IPS DF 4.7 (cell line): ENCODE measurements around the gene RASA4B.

Experiments
- DNase-seq: peaks from one replicate; pipeline ENCODE4 v3.0.0-alpha.2; 2013; ENCODE audit warnings: low spot score; ENCODE audit errors: extremely low read depth

RASA4B gene

DNA sequence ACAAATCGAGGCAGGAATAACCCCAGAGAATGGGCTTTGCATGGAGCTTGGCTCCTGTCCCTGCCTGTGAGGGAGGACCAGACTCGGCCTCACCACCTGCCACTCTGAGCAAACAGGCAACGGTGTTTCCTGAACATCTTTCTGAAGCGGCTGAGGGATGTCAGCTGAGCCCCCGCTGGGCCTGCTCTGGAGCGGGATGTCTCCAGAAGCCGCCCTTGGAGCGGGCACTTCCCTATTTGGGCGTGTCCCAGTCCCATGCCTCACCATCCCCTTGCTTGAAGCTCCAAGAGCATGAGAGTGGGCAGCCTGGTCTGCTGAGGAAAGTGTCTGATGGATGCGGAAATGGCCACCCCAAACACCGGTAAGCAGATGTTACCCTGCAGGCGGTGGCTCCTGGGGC lies 63.1 kb downstream of the RASA4B start:
- no peak for DNase-seq

DNA sequence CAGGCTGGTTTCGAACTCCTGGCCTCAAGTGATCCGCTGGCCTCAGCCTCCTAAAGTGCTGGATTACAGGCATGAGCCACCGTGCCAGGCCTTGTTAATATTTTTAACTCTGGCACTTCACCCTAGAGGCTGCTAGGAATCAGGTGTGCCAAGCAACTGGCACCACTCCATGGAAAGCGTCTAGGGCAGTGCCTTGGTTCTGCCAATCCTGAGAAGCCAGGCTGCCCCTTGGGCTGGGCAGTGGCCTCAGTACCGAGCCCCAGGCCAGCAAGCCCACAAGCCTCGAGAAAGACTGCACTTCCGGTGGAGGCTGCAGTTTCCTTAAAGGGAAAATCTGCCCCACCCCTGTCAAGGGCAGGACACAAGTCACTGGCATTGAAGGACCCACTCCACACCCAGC lies 64.3 kb downstream of the RASA4B start:
- no peak for DNase-seq

DNA sequence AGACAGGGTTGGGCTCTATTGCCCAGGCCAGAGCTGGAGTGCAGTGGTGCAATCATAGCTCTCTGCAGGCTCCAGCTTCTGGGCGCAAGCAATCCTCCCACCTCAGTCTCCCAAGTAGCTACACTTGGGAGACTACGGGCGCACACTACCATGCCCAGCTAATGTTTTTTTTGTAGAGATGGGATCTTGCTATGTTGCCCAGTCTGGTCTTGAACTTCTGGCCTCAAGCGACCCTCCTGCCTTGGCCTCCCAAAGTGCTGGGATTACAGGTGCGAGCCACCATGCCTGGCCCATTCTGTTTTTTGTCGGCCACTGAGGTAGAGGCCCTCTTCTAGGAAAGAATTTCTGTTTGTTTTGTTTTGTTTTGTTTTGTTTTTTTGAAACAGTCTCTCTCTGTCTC lies 65.1 kb downstream of the RASA4B start:
- no peak for DNase-seq

DNA sequence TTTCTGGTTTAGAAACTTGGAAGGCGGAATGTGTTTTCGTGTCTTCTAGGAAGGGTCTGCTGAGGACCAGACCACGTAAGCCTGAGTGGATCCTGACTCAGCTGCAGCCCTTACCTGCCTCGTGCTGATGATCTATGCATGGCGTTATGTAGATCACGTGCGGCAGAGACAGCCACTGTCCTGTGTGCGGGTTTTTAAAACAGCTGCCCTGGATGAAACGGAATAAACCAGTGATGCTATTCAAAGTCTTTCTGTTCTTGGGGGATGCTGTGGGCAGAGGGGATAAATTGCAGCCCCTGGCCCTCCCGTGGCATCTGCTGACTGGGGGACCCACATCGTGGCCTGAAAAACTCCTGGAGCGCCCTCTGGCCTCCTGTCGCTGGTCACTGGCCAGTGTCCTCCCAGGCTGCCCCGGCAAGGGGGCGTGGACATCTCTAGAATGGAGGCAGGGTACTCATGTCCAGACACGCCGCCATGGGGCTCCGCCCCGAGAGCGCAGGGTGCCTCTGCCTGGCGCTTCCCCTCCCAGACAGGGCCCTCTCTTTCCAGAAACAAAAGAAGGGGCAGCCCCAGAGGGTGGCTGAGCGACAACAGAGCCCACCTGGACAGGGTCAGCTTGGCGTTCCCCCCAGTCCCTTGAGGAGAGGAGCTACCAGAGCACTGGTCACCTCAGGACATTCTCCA lies 66.1 kb downstream of the RASA4B start:
- DNase-seq = no peak

DNA sequence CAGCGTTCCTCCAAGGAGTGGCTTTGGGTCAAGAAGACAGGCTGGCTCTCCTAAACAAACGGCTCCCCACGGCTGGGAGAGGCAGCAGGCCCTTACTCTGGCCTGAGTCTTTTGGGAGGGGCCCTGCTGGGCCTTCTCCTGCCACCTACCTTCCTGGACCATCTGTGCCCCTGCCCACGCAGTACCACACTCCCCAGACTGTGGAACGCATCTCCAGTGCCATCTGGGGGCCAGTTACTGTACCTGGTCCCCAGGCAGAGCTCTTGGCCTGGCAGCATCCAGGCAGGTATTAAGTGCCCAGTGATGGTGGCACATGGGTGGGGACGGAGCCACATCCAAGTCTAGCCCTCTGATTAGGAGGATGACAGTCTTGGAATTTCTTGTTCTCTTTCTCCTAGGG lies 67.3 kb downstream of the RASA4B start:
- no peak for DNase-seq

DNA sequence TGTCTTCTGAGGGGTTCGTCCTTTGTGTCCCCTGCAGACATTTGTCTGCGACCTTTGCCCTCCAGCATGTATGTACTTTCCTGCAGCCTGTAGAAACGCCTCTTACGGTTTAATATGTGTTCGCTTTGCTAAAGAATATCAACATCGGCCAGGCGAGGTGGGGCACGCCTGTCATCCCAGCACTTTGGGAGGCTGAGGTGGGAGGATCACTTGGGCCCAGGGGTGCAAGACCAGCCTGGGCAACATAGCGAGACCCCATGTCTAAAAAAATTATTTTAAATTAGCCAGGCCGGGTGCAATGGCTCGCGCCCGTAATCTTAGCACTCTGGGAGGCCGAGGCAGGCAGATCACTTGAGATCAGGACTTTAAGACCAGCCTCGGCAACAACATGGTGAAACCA lies 68.4 kb downstream of the RASA4B start:
- no peak for DNase-seq

DNA sequence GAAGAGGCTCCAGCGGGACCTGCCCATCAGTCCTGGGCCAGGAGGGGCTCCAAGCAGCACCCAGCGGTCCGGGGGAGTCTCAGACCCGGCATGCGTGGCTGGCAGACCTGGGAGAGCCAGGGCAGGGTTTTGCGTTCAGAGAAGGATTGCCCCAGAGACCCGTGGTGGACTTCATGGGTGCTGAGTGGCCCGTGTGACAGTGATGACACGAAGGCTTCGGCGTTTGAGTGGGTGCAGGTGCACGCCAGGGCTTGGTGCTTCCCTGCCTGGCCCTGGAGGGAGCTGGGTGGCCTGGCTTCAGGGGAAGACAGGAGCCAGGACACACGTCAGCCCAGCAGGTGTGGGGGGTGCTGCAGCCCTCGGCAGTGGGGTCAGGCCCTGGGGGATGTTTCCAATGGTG lies 70.3 kb downstream of the RASA4B start:
- no peak for DNase-seq

DNA sequence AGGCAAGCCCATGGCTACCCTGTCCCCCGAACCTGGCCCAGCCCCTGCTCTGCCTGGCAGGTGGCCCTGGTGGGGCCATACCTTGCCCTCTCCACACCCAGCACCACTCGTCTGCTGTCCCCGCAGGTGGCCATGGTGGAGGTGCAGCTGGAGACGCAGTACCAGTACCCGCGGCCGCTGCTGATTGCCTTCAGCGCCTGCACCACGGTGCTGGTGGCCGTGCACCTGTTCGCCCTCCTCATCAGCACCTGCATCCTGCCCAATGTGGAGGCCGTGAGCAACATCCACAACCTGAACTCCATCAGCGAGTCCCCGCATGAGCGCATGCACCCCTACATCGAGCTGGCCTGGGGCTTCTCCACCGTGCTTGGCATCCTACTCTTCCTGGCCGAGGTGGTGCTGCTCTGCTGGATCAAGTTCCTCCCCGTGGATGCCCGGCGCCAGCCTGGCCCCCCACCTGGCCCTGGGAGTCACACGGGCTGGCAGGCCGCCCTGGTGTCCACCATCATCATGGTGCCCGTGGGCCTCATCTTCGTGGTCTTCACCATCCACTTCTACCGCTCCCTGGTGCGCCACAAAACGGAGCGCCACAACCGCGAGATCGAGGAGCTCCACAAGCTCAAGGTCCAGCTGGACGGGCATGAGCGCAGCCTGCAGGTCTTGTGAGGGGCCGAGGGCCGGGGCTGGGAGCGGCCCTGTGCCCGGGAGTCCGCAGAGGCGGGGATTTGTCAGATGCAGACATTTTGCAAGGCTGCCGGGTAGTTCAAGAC lies 71.0 kb downstream of the RASA4B start:
- no peak for DNase-seq

DNA sequence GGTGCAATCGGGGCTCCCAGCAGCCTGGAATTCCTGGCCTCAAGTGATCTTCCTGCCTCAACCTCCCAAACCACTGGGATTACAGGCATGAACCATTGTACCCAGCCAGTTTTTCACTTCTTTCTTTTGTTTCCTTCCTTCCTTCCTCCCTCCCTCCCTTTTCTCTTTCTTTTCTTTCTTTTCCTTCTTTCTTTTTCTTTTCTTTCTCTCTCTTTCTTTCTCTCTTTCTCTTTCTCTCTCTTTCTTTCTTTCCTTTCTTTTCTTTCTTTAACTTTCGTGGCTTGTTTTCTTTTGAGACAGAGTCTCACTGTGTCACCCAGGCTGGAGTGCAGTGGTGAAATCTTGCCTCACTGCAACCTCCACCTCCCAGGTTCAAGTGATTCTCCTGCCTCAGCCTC lies 71.9 kb downstream of the RASA4B start:
- no peak for DNase-seq

DNA sequence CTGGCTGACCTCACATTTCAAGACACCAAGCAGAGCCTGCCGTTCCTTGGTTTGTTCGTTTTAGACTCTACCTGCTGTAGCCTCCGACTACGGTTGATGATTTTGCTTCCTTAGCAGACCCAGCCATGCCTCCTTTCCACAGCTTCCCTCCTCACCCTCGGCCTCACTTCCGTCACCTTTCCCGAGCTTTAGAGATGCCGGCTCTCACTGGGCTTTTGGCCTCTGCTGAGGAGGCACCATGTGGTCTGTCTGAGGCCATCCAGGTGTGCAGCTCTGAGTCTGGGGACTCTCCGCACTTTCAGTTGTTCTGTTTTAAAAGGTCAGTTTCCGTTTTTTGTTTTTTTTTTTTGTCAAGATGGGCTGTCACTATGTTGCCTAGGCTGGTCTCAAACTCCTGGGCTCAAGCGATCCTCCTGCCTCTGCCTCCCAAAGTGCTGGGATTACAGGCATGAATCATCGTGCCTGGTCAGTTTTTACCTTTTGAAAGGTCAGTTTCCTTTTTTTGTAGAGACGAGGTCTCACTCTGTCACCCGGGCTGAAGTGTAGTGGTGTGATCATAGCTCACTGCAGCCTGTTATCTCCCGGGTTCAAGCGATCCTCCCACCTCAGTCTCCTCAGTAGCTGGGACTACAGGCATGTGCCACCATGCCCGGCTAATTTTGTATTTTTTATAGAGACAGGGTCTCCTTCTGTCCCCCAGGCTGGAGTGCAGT lies 72.5 kb downstream of the RASA4B start:
- DNase-seq = no peak

DNA sequence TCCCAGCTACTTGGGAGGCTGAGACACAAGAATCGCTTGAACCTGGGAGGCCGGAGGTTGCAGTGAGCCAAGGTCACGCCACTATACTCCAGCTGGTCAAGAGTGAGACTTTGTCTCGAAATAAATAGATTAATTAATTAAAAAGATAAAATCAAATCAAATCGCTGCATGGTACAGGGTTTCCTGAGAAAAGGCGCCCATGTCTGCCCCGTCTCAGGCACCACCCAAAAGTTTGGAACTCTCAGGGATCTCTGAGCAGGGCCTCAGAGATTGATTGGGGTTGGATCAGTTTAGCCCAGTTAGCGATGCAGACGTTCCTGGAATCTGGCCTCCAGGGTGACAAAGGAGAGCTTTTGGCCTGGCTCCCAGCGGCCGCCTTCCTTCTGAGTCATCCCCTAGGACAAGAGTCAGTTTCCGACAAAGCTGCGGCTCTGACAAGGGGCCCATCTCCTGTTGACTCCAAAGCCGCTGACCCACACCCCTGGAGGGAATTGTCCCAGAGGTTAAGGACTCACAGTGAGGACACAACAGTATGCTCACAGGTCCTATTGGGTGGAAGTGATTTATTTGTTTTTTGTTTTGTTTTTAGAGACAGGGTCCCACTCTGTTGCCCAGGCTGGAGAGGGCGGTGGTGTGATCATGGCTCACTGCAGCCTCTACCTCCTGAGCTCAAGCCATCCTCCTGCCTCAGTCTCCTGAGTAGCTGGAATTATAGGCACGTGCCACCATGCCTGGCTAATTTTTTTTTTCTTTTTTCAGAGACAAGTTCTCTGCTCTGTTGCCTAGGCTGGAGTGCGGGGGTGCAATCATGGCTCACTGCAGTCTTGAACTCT lies 77.4 kb downstream of the RASA4B start:
- no peak for DNase-seq

DNA sequence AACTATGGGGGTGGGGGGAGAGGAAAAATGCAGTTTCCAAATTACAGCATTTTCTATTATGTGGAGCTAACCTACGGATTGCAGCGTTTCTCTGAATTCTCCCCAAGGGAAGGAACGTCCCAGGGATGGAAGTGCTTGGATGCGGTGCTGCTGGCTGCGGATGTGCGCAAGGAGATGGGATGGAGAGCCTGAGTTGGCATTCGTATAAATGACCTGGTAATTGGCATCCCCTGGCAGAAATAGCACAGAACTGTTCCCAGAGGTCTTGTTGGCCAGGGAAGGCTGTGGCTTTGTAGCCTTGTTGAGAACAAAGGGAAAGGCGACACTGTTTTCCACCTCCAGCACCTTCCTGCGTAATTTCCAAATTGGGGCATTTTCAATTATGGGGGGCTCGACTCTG lies 81.5 kb downstream of the RASA4B start:
- DNase-seq = no peak

DNA sequence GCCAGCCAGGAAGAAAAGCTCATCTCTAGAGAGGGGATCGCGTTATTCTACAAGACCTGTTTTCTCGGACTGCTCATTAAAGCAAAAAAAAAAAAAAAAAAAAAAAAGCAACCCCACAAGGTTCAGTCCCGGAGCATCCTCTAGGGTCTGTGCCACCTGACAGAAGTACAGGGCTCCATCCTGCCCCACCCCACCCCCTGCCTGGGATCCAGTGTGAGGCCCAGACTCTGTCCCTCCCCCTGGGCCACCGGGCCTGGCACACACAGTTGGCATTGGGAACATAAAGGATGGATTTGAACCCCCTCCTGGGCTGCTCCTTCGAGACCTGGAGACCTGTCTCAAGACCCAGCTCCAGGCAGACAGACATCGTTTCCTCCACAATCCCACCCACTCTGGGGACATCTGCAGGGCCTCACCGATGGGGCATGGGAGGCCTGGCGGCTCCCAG lies 83.5 kb downstream of the RASA4B start:
- no peak for DNase-seq

DNA sequence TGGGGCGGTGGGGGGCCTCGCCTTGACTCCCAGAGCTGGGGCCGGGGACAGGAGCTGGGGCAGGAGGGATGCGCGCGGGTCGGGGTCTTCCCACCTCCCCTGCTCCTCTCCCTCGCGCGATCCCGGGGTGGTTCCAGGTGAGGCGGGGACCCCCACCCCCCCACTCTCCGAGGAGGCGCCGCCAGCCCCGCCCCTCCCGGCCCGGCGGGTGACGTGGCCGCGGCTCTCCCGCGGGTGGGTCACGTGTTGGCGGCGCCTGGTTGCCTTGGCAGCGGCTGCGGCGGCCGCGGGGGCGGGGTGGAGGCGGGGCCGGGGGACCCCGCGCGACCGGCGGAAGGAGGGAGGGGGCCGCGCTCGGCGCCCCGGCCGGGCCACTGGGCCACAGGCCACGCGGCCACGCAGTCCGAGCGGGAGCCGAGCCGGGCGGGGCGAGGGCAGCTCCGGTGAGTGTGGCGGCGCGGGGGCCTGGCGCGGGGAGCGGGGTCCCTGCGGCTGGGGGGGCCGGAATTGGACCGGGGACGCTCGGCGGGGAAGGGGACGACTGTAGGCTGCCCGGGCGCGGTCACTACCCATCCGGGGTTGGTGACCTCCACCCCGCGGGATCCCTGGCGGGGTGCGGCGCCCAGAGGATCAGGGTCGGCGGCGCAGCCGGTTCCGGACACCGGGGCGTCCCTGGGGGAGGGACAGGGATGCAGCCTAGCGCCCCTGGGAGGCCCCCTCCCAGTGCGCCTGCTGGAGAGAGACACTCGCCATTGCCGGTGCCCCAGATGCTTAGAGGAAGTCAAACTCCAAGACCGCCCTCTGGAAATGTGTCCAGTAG lies 84.1 kb downstream of the RASA4B start, which contains the start of gene ORAI2:
Gene ORAI2 (plus strand): TSS at position 357 of the 820 bp plus-strand sequence. CDS start 5,382 bp downstream, outside the sequence.
- DNase-seq = no peak
